PC-3 (cell line): Measurements from ENCODE around the gene AGBL3.

Source experiments
- EZH2 ChIP-seq: fragments of 300-600 bp; sonication (generic); IDR thresholded peaks from one replicate; pipeline ENCODE4 v1.6.1; 2017; ENCODE audit warnings: antibody characterized with exemption, mild to moderate bottlenecking, low read length; ENCODE audit not compliant: unreplicated experiment
- TF ChIP-seq, protein P1 (sequence below): fragments of 300-600 bp; sonication (generic); conservative IDR thresholded peaks from 2 replicates; pipeline ENCODE4 v1.5.1; 2017; ENCODE audit warnings: antibody characterized with exemption, low read depth, mild to moderate bottlenecking, low read length

DNA sequence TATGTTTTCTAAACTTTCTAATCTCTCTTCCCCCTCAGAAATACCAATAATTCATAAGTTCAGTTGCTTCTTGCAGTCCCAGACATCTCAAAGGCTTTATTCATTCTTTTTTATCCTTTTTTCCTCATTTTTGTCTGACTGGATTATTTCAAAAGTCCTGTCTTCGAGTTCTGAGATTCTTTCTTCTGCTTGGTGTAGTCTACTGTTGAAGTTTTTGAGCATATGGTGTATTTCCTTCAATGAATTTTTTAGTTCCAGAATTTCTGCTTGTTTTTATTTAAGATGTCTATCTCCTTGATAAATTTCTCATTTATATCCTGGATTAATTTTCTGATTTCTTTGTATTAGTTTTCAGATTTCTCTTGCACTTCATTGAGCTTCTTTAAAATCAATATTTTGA, 170.0 kb downstream of the AGBL3 start:
- TF ChIP-seq EZH2: no peak
- TF ChIP-seq, protein P1, sequence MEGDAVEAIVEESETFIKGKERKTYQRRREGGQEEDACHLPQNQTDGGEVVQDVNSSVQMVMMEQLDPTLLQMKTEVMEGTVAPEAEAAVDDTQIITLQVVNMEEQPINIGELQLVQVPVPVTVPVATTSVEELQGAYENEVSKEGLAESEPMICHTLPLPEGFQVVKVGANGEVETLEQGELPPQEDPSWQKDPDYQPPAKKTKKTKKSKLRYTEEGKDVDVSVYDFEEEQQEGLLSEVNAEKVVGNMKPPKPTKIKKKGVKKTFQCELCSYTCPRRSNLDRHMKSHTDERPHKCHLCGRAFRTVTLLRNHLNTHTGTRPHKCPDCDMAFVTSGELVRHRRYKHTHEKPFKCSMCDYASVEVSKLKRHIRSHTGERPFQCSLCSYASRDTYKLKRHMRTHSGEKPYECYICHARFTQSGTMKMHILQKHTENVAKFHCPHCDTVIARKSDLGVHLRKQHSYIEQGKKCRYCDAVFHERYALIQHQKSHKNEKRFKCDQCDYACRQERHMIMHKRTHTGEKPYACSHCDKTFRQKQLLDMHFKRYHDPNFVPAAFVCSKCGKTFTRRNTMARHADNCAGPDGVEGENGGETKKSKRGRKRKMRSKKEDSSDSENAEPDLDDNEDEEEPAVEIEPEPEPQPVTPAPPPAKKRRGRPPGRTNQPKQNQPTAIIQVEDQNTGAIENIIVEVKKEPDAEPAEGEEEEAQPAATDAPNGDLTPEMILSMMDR: no peak
